H1 (cell line): Measurements from ENCODE around the gene SRP14. TPM values are rescaled to one million over a fixed set of nuclear protein-coding genes. Genes with fewer than 3 reads are reported as not detected.
A peak's percentile ranks its signal among the peaks of the same experiment; 100 is the strongest.

ENCODE experiments used
- CTCF ChIA-PET: fragments of 300-600 bp; sonication (Branson Sonifier 250); formaldehyde crosslinking; loops from one replicate; lab custom pipeline; 2021; ENCODE audit not compliant: partially characterized antibody; lab: Charles Lee
- POLR2A ChIA-PET: fragments of 300-600 bp; sonication (Branson Sonifier 250); formaldehyde crosslinking; loops from one replicate; lab custom pipeline; 2021; ENCODE audit warnings: inconsistent platforms; ENCODE audit not compliant: partially characterized antibody; lab: Charles Lee
- DNase-seq, 2 experiments: peaks; one replicate each; pipeline versions ENCODE4 v3.0.0 to v3.0.0-alpha.2; 2010 to 2022; ENCODE audit warnings: low spot score in 2 of 2, low read depth in 1 of 2, mixed read lengths in 1 of 2
- FAIRE-seq: peaks from 2 replicates; lab custom pipeline; 2011; peaks lifted over from hg19 to GRCh38; lab: Jason Lieb, UNC
- H2AFZ ChIP-seq: 2 replicates; pipeline ENCODE4 v1.8.1; 2012; ENCODE audit warnings: low read length, inconsistent platforms
- H2AK5ac ChIP-seq: 2 replicates; pipeline ENCODE4 v1.6.1; 2013; ENCODE audit warnings: low read depth, low read length
- H2BK120ac ChIP-seq: replicated peaks from 2 replicates; pipeline ENCODE3; 2013; ENCODE audit warnings: low read depth, low read length, inconsistent platforms
- H2BK12ac ChIP-seq: 2 replicates; pipeline ENCODE4 v1.6.1; 2013; ENCODE audit warnings: low read depth, low read length
- H2BK15ac ChIP-seq: 2 replicates; pipeline ENCODE4 v1.6.1; 2013; ENCODE audit warnings: low read length
- H2BK20ac ChIP-seq: 2 replicates; pipeline ENCODE4 v1.6.1; 2013; ENCODE audit warnings: low read length
- H2BK5ac ChIP-seq: 2 replicates; pipeline ENCODE4 v1.6.1; 2013; ENCODE audit warnings: low read depth, low read length
- H3K14ac ChIP-seq: 2 replicates; pipeline ENCODE4 v1.6.1; 2013; ENCODE audit warnings: inconsistent platforms; ENCODE audit not compliant: insufficient read length
- H3K18ac ChIP-seq: 2 replicates; pipeline ENCODE4 v1.6.1; 2013; ENCODE audit warnings: low read length; ENCODE audit errors: extremely low read depth
- H3K23ac ChIP-seq: 2 replicates; pipeline ENCODE4 v1.6.1; 2013; ENCODE audit warnings: inconsistent platforms; ENCODE audit not compliant: insufficient read length
- H3K23me2 ChIP-seq: 2 replicates; pipeline ENCODE4 v1.6.1; 2013; ENCODE audit warnings: low read depth, low read length
- H3K27ac ChIP-seq: 2 replicates; pipeline ENCODE4 v1.6.1; 2011; ENCODE audit warnings: low read depth, low read length, inconsistent platforms
- H3K27me3 ChIP-seq, 4 experiments: replicated peaks in 1 of 4; 1 replicate in 1 of 4; 2 replicates in 3 of 4; pipeline versions ENCODE4 v1.6.1 to v1.8.1; 2011 to 2013; ENCODE audit warnings: low read length in 3 of 4, mild to moderate bottlenecking in 3 of 4, inconsistent platforms in 2 of 4, mixed read lengths in 2 of 4, moderate library complexity in 1 of 4; ENCODE audit not compliant: control insufficient read depth in 3 of 4, insufficient read depth in 3 of 4; ENCODE audit errors: extremely low read depth in 1 of 4
- H3K36me3 ChIP-seq, 4 experiments: 2 replicates each; pipeline versions ENCODE4 v1.6.1 to v1.8.1; 2011 to 2013; ENCODE audit warnings: mild to moderate bottlenecking in 4 of 4, low read length in 3 of 4, moderate library complexity in 2 of 4, control low read depth in 1 of 4, inconsistent platforms in 1 of 4; ENCODE audit not compliant: insufficient read depth in 4 of 4, control insufficient read depth in 2 of 4
- H3K4ac ChIP-seq: replicated peaks from 2 replicates; pipeline ENCODE3; 2013; ENCODE audit warnings: low read length, low read depth, mixed read lengths, inconsistent platforms; ENCODE audit not compliant: insufficient read length
- H3K4me1 ChIP-seq, 4 experiments: replicated peaks in 1 of 4; 1 replicate in 1 of 4; 2 replicates in 3 of 4; pipeline versions ENCODE4 v1.6.1 to v1.8.1; 2011 to 2013; ENCODE audit warnings: low read length in 3 of 4, inconsistent platforms in 2 of 4, mixed read lengths in 1 of 4; ENCODE audit not compliant: insufficient read depth in 4 of 4, control insufficient read depth in 3 of 4
- H3K4me2 ChIP-seq, 2 experiments: 2 replicates each; pipeline versions ENCODE4 v1.6.1 to v1.8.1; 2011 to 2013; ENCODE audit warnings: low read depth in 2 of 2, low read length in 2 of 2, control low read depth in 1 of 2, inconsistent platforms in 1 of 2, mild to moderate bottlenecking in 1 of 2; ENCODE audit not compliant: insufficient read depth in 1 of 2
- H3K4me3 ChIP-seq, 4 experiments: fragments of 200-600, 300-600 bp in 1 of 4; sonication (generic), shearing (Covaris generic), sonication (Bioruptor Twin) in 1 of 4; 2 replicates each; pipeline versions ENCODE4 v1.5.1 to v1.8.1; 2011 to 2016; ENCODE audit warnings: low read length in 4 of 4, low read depth in 3 of 4, control low read depth in 2 of 4, inconsistent platforms in 2 of 4, mild to moderate bottlenecking in 2 of 4, mixed read lengths in 1 of 4, moderate library complexity in 1 of 4; ENCODE audit not compliant: insufficient read depth in 2 of 4; ENCODE audit errors: extremely low read depth in 1 of 4
- H3K56ac ChIP-seq: replicated peaks from 2 replicates; pipeline ENCODE3; 2013; ENCODE audit warnings: low read depth, mild to moderate bottlenecking, mixed read lengths, low read length, inconsistent platforms; ENCODE audit not compliant: insufficient read length
- H3K79me1 ChIP-seq: 2 replicates; pipeline ENCODE4 v1.6.1; 2013; ENCODE audit warnings: low read depth, low read length, control low read depth
- H3K79me2 ChIP-seq, 2 experiments: 2 replicates each; pipeline versions ENCODE4 v1.6.1 to v1.8.1; 2012 to 2013; ENCODE audit warnings: low read length in 2 of 2, mild to moderate bottlenecking in 2 of 2, inconsistent platforms in 1 of 2; ENCODE audit not compliant: insufficient read depth in 2 of 2, control insufficient read depth in 1 of 2
- H3K9ac ChIP-seq, 4 experiments: replicated peaks in 1 of 4; 1 replicate in 1 of 4; 2 replicates in 3 of 4; pipeline versions ENCODE4 v1.6.1 to v1.8.1; 2011 to 2013; ENCODE audit warnings: low read depth in 3 of 4, low read length in 3 of 4, control low read depth in 2 of 4, mild to moderate bottlenecking in 2 of 4, moderate library complexity in 2 of 4, inconsistent platforms in 1 of 4; ENCODE audit errors: extremely low read depth in 1 of 4
- H3K9me3 ChIP-seq, 2 experiments: 2 replicates each; pipeline versions ENCODE4 v1.6.1 to v1.8.1; 2012 to 2013; ENCODE audit warnings: mild to moderate bottlenecking in 2 of 2, moderate library complexity in 2 of 2, control low read depth in 1 of 2, inconsistent platforms in 1 of 2, low read depth in 1 of 2, low read length in 1 of 2, mixed read lengths in 1 of 2; ENCODE audit not compliant: insufficient read depth in 2 of 2
- H4K20me1 ChIP-seq, 2 experiments: replicated peaks in 1 of 2; 2 replicates each; pipeline versions ENCODE3 to v1.8.1; 2011 to 2013; ENCODE audit warnings: inconsistent platforms in 2 of 2, low read length in 2 of 2, mild to moderate bottlenecking in 1 of 2; ENCODE audit not compliant: insufficient read depth in 2 of 2, control insufficient read depth in 1 of 2
- H4K5ac ChIP-seq: 2 replicates; pipeline ENCODE4 v1.6.1; 2013; ENCODE audit warnings: low read length, low read depth, mixed read lengths, inconsistent platforms; ENCODE audit not compliant: insufficient read length
- H4K8ac ChIP-seq: 2 replicates; pipeline ENCODE4 v1.8.0; 2013; ENCODE audit warnings: mild to moderate bottlenecking, moderate library complexity, low read length, inconsistent platforms; ENCODE audit not compliant: insufficient read depth; ENCODE audit errors: extremely low read depth
- H4K91ac ChIP-seq: replicated peaks from 2 replicates; pipeline ENCODE3; 2013; ENCODE audit warnings: low read length, mixed read lengths, inconsistent platforms; ENCODE audit not compliant: insufficient read length
- ASH2L ChIP-seq: fragments of 200-600, 300-600 bp; sonication (generic); IDR thresholded peaks from one replicate; pipeline ENCODE4 v1.7.1; 2017; ENCODE audit warnings: low read length
- ATF3 ChIP-seq: IDR thresholded peaks from 2 replicates; pipeline ENCODE4 v1.6.1; 2011; ENCODE audit warnings: low read depth, mild to moderate bottlenecking, low read length; ENCODE audit not compliant: insufficient read depth
- BRCA1 ChIP-seq: IDR thresholded peaks from 2 replicates; pipeline ENCODE4 v1.6.1; 2012; ENCODE audit warnings: low read depth, low read length, improper control_type of control experiment
- CHD2 ChIP-seq: IDR thresholded peaks from 2 replicates; pipeline ENCODE4 v1.6.1; 2012; ENCODE audit warnings: low read length, improper control_type of control experiment
- HDAC6 ChIP-seq: IDR thresholded peaks from one replicate; pipeline ENCODE4 v1.7.1; 2012; ENCODE audit warnings: low read depth, mild to moderate bottlenecking, inconsistent platforms, low read length, moderate library complexity
- MAX ChIP-seq: IDR thresholded peaks from 2 replicates; pipeline ENCODE4 v1.6.1; 2012; ENCODE audit warnings: inconsistent platforms
- RAD21 ChIP-seq, 2 experiments: IDR thresholded peaks in 1 of 2; conservative IDR thresholded peaks in 1 of 2; 2 replicates each; pipeline ENCODE4 v1.6.1; 2011; ENCODE audit warnings: low read depth in 2 of 2, low read length in 2 of 2, improper control_type of control experiment in 1 of 2, inconsistent platforms in 1 of 2, mild to moderate bottlenecking in 1 of 2, moderate library complexity in 1 of 2
- RBBP5 ChIP-seq: IDR thresholded peaks from 2 replicates; pipeline ENCODE4 v1.7.1; 2012; ENCODE audit warnings: low read depth, mild to moderate bottlenecking, inconsistent platforms, low read length, moderate library complexity, borderline replicate concordance
- RNF2 ChIP-seq: fragments of 200-900, 300-1000 bp; sonication (generic); IDR thresholded peaks from 2 replicates; pipeline ENCODE4 v1.7.1; 2016; ENCODE audit warnings: borderline replicate concordance, low read depth, mild to moderate bottlenecking, antibody characterized with exemption, low read length; ENCODE audit not compliant: poor library complexity, severe bottlenecking; ENCODE audit errors: missing control alignments
- RXRA ChIP-seq: IDR thresholded peaks from 2 replicates; pipeline ENCODE4 v1.6.1; 2011; ENCODE audit warnings: low read depth, mild to moderate bottlenecking, low read length, moderate library complexity; ENCODE audit not compliant: insufficient read depth
- SIRT6 ChIP-seq: IDR thresholded peaks from one replicate; pipeline ENCODE4 v1.7.1; 2012; ENCODE audit warnings: low read length, inconsistent platforms
- SIX5 ChIP-seq: IDR thresholded peaks from 2 replicates; pipeline ENCODE4 v1.6.1; 2011; ENCODE audit warnings: mild to moderate bottlenecking, low read depth, low read length
- ZNF274 ChIP-seq: IDR thresholded peaks from 2 replicates; pipeline ENCODE4 v1.7.0; 2012; ENCODE audit warnings: low read length, borderline replicate concordance; ENCODE audit errors: extremely low read depth
- WGBS, 2 experiments: shearing (Covaris generic) in 1 of 2; methylation state at CpG; one replicate each; pipeline versions ENCODE4 v1.1.6 to v1.1.7; 2013 to 2015; ENCODE audit warnings: low lambda C conversion rate in 2 of 2, mixed read lengths in 2 of 2, inconsistent platforms in 1 of 2, low coverage in 1 of 2, missing lambda C conversion rate in 1 of 2; ENCODE audit not compliant: insufficient replicate concordance in 2 of 2, insufficient coverage in 1 of 2, insufficient read length in 1 of 2; ENCODE audit errors: extremely low coverage in 1 of 2, missing lambda C conversion rate in 1 of 2; 5-methylcytosine and 5-hydroxymethylcytosine counted together
- polyA plus RNA-seq, 7 experiments: library from polyadenylated mRNA; depleted of rRNA in 3 of 7; stranded (reverse) in 5 of 7; unstranded in 2 of 7; fragments of >200 nt in 5 of 7; fragments of 200-250 nt in 2 of 7; gene quantifications; 1 replicate in 5 of 7; 2 replicates in 1 of 7; 4 replicates in 1 of 7; pipeline versions ENCODE4 v1.2.1 to v1.2.3, GENCODE V29; 2011 to 2013; ENCODE audit warnings: missing spikeins in 2 of 7, mixed read lengths in 2 of 7
- total RNA-seq: library from RNA; stranded (reverse); fragmentation: NEBNext Ultra II Directional; extraction: Animal tissue kit (Norgen Biotek cat#: 25700); gene quantifications from 2 replicates; pipeline ENCODE4 v1.2.1, GENCODE V29; 2021

SRP14 gene
- total and polyA plus RNA-seq, 2 of the 8 experiments (the other 6 are each of a cell fraction or from before 2014, with no cell fraction given), result 186 to 223 TPM

GRCh38 chr15:40070166-40070557, 31.2 kb upstream of the SRP14 start:
- Histone ChIP-seq H3K36me3 (no peaks in the 10 kb centered on the region), H2BK15ac (no peak overlapping the region; the same call in 1 of the 2 replicates), H3K9me3 (no peaks in the 10 kb centered on the region), H3K79me2 (no peaks in the 10 kb centered on the region), H4K8ac (no peak overlapping the region), H3K23me2 (no peaks in the 10 kb centered on the region), H3K4me3 (no peak overlapping the region), H3K4ac (no peak overlapping the region), H4K20me1 (no peaks in the 10 kb centered on the region), H2AFZ (no peak overlapping the region), H4K91ac (no peak overlapping the region), H3K14ac (no peak overlapping the region), H3K9ac (no peak overlapping the region), H3K4me1 (peaks cover 0 to 16% (median 8%) of the 10 kb centered on the region in 4 experiments; a peak in 6 of 7 replicates), H4K5ac (no peak overlapping the region), H3K18ac (no peak overlapping the region; the same call in 1 of the 2 replicates), H3K23ac (no peak overlapping the region), H3K27me3 (no peaks in the 10 kb centered on the region; a peak in 1 of 7 replicates), H2BK12ac (peak overlapping the region; percentile 97; the same call in 1 of the 2 replicates), H2AK5ac (no peak overlapping the region), H2BK120ac (no peak overlapping the region), H3K4me2 (no peak overlapping the region), H2BK20ac (peak overlapping the region; percentile 86; the same call in 1 of the 2 replicates), H3K27ac (no peak overlapping the region), H3K79me1 (no peaks in the 10 kb centered on the region), H3K56ac (no peak overlapping the region), H2BK5ac (no peak overlapping the region)
- ChIA-PET POLR2A (interaction anchor here (0.7 to 1.7 kb wide), 6 partner anchors 11 to 191 kb away, joined by 3 to 6 read pairs (median 3); no protein-coding TSS in a partner anchor), CTCF (interaction anchor here (0.9 to 10.5 kb wide), 7 partner anchors 11 to 205 kb away, joined by 3 to 113 read pairs (median 4); partner anchors contain the start of gene BMF)
- 96% methylated on average over 4 of the region's 5 CpGs; no CpG with 5 or more reads in 1 of the 2 experiments for WGBS, 2 experiments
- no peak for FAIRE-seq
- no peak for DNase-seq
- TF ChIP-seq ZNF274 (no peak), BRCA1 (no peak), RBBP5 (no peak), RXRA (no peak), ATF3 (no peak), SIX5 (no peak), CHD2 (no peak), RAD21 (IDR thresholded peaks at IDR 0.05 in 1 of 2, conservative IDR thresholded peaks at IDR 0.05 in 1 of 2; ENCODE audit: low read depth in 2 of 2, low read length in 2 of 2) (no peak), MAX (no peak), ASH2L (no peak), RNF2 (no peak), SIRT6 (no peak), HDAC6 (no peak)
